HepG2 (cell line): ENCODE results near the gene TAS1R1. TPM values are rescaled to one million over a fixed set of nuclear protein-coding genes. Genes with fewer than 3 reads are reported as not detected.

ENCODE experiments used
- ESRRA ChIP-seq: sonication (generic); formaldehyde crosslinking; IDR thresholded peaks from 2 replicates; pipeline ENCODE4 v1.5.1; 2020; ENCODE audit warnings: mild to moderate bottlenecking, low read depth, missing genetic modification reagents
- GATA4 ChIP-seq: sonication (generic); IDR thresholded peaks from 2 replicates; pipeline ENCODE4 v1.6.1; 2016; ENCODE audit warnings: antibody characterized with exemption, low read depth, borderline replicate concordance
- KDM1A ChIP-seq: IDR thresholded peaks from 2 replicates; pipeline ENCODE4 v1.6.1; 2016; ENCODE audit warnings: missing compliant biosample characterization
- MXI1 ChIP-seq: IDR thresholded peaks from 3 replicates; pipeline ENCODE4 v1.6.1; 2012; ENCODE audit warnings: low read depth, low read length, inconsistent platforms, borderline replicate concordance
- SIX4 ChIP-seq: sonication (generic); formaldehyde crosslinking; IDR thresholded peaks from 2 replicates; pipeline ENCODE4 v1.4.0; 2020; ENCODE audit warnings: missing genetic modification reagents
- SP1 ChIP-seq, 2 experiments: fragments of 450-650 bp in 1 of 2; sonication (generic) in 1 of 2; formaldehyde crosslinking in 1 of 2; IDR thresholded peaks; 2 replicates each; pipeline versions ENCODE4 v1.4.0 to v1.6.1; 2016 to 2020; ENCODE audit warnings: missing genetic modification reagents in 1 of 2
- ZFP90 ChIP-seq: sonication (generic); formaldehyde crosslinking; IDR thresholded peaks from 2 replicates; pipeline ENCODE4 v1.8.0; 2022; ENCODE audit warnings: missing genetic modification reagents, mild to moderate bottlenecking, inconsistent platforms, borderline replicate concordance
- ZNF12 ChIP-seq: sonication (generic); formaldehyde crosslinking; IDR thresholded peaks from 2 replicates; pipeline ENCODE4 v1.5.0; 2020; ENCODE audit warnings: missing genetic modification reagents
- ZNF232 ChIP-seq: sonication (generic); formaldehyde crosslinking; IDR thresholded peaks from 2 replicates; pipeline ENCODE4 v1.4.0; 2020; ENCODE audit warnings: missing genetic modification reagents, borderline replicate concordance
- ZNF30 ChIP-seq: sonication (generic); formaldehyde crosslinking; IDR thresholded peaks from 2 replicates; pipeline ENCODE4 v1.5.0; 2020; ENCODE audit warnings: mild to moderate bottlenecking, missing genetic modification reagents
- ZNF468 ChIP-seq: sonication (generic); formaldehyde crosslinking; IDR thresholded peaks from 2 replicates; pipeline ENCODE4 v1.8.0; 2022; ENCODE audit warnings: mild to moderate bottlenecking, moderate library complexity, missing genetic modification reagents
- ZNF577 ChIP-seq: sonication (generic); formaldehyde crosslinking; IDR thresholded peaks from 2 replicates; pipeline ENCODE4 v1.4.0; 2020; ENCODE audit warnings: mild to moderate bottlenecking, low read depth, missing genetic modification reagents, borderline replicate concordance
- ZNF598 ChIP-seq: sonication (generic); formaldehyde crosslinking; IDR thresholded peaks from 2 replicates; pipeline ENCODE4 v1.5.1; 2020; ENCODE audit warnings: mild to moderate bottlenecking, missing genetic modification reagents, borderline replicate concordance
- ZNF720 ChIP-seq: sonication (generic); formaldehyde crosslinking; IDR thresholded peaks from 2 replicates; pipeline ENCODE4 v1.4.0; 2020; ENCODE audit warnings: missing genetic modification reagents
- ZNF775 ChIP-seq: sonication (generic); formaldehyde crosslinking; IDR thresholded peaks from 2 replicates; pipeline ENCODE4 v1.4.0; 2020; ENCODE audit warnings: missing genetic modification reagents, mild to moderate bottlenecking, moderate library complexity, borderline replicate concordance
- ZSCAN25 ChIP-seq: sonication (generic); formaldehyde crosslinking; IDR thresholded peaks from 2 replicates; pipeline ENCODE4 v1.8.0; 2022; ENCODE audit warnings: mild to moderate bottlenecking, missing genetic modification reagents
- polyA plus RNA-seq, 8 experiments: library from polyadenylated mRNA; depleted of rRNA in 3 of 8; stranded (reverse) in 7 of 8; unstranded in 1 of 8; fragments of >200 nt; fragmentation: Illumina TruSeq in 4 of 8; extraction: Trizol in 4 of 8; gene quantifications; 2 replicates each; pipeline versions ENCODE4 v1.2.1 to v1.2.3, GENCODE V29; 2011 to 2016; ENCODE audit warnings: low read depth in 4 of 8, missing spikeins in 1 of 8, mixed read lengths in 1 of 8; ENCODE audit not compliant: insufficient read depth in 1 of 8
- total RNA-seq, 5 experiments: library from RNA; depleted of rRNA; stranded (reverse); fragments of >200 nt; fragmentation: Illumina TruSeq; extraction: Trizol; gene quantifications; 2 replicates each; pipeline ENCODE4 v1.2.3, GENCODE V29; 2016; ENCODE audit warnings: low read depth in 1 of 5
- TF ChIP-seq, protein P1 (sequence below): sonication (generic); formaldehyde crosslinking; IDR thresholded peaks from 2 replicates; pipeline ENCODE4 v1.4.0; 2020; ENCODE audit warnings: mild to moderate bottlenecking, low read depth, missing genetic modification reagents
- TF ChIP-seq, protein P2 (sequence below): sonication (generic); IDR thresholded peaks from 2 replicates; pipeline ENCODE4 v1.6.1; 2016; ENCODE audit warnings: low read depth, borderline replicate concordance
- TF ChIP-seq, protein P3 (sequence below): sonication (generic); formaldehyde crosslinking; IDR thresholded peaks from 2 replicates; pipeline ENCODE4 v1.4.0; 2020; ENCODE audit warnings: missing genetic modification reagents
- TF ChIP-seq, protein P4 (sequence below): sonication (generic); formaldehyde crosslinking; IDR thresholded peaks from 2 replicates; pipeline ENCODE4 v1.4.0; 2020; ENCODE audit warnings: missing genetic modification reagents, borderline replicate concordance

TAS1R1 gene
- total and polyA plus RNA-seq, 2 of the 13 experiments (the other 11 are each of a cell fraction or from before 2014, with no cell fraction given): 1.4 to 1.6 TPM

DNA sequence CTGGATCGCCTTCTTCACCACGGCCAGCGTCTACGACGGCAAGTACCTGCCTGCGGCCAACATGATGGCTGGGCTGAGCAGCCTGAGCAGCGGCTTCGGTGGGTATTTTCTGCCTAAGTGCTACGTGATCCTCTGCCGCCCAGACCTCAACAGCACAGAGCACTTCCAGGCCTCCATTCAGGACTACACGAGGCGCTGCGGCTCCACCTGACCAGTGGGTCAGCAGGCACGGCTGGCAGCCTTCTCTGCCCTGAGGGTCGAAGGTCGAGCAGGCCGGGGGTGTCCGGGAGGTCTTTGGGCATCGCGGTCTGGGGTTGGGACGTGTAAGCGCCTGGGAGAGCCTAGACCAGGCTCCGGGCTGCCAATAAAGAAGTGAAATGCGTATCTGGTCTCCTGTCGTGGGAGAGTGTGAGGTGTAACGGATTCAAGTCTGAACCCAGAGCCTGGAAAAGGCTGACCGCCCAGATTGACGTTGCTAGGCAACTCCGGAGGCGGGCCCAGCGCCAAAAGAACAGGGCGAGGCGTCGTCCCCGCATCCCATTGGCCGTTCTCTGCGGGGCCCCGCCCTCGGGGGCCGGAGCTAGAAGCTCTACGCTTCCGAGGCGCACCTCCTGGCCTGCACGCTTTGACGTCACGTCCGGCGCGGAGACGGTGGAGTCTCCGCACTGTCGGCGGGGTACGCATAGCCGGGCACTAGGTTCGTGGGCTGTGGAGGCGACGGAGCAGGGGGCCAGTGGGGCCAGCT, 24.4 kb downstream of the TAS1R1 start, which contains the start of gene ZBTB48 (continued):
- TF ChIP-seq, protein P1, sequence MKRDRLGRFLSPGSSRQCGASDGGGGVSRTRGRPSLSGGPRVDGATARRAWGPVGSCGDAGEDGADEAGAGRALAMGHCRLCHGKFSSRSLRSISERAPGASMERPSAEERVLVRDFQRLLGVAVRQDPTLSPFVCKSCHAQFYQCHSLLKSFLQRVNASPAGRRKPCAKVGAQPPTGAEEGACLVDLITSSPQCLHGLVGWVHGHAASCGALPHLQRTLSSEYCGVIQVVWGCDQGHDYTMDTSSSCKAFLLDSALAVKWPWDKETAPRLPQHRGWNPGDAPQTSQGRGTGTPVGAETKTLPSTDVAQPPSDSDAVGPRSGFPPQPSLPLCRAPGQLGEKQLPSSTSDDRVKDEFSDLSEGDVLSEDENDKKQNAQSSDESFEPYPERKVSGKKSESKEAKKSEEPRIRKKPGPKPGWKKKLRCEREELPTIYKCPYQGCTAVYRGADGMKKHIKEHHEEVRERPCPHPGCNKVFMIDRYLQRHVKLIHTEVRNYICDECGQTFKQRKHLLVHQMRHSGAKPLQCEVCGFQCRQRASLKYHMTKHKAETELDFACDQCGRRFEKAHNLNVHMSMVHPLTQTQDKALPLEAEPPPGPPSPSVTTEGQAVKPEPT: no peak
- TF ChIP-seq KDM1A (CRISPR knock-in tag) (no peak), ESRRA (CRISPR knock-in tag) (peak; percentile 27; the same call in 1 of the 2 replicates), ZFP90 (CRISPR knock-in tag) (0 out of 2 replicates have a peak, but pooled peaks have one; percentile 16), ZNF232 (CRISPR knock-in tag) (peak; percentile 45; the same call in 1 of the 2 replicates), MXI1 (peak; percentile 36; the same call in 1 of the 3 replicates), GATA4 (no peak), SP1 (IDR thresholded peaks at IDR 0.05) (no peak), SP1 (CRISPR knock-in tag; IDR thresholded peaks at IDR 0.05) (peak; percentile 43), ZNF577 (CRISPR knock-in tag) (no peak), ZNF598 (CRISPR knock-in tag) (0 out of 2 replicates have a peak, but pooled peaks have one; percentile 64), ZNF720 (CRISPR knock-in tag) (no peak), ZNF468 (no peak), ZNF30 (CRISPR knock-in tag) (no peak), ZNF12 (peak; percentile 77), ZSCAN25 (CRISPR knock-in tag) (no peak), ZNF775 (CRISPR knock-in tag) (no peak), SIX4 (CRISPR knock-in tag) (no peak)
- TF ChIP-seq, protein P2, sequence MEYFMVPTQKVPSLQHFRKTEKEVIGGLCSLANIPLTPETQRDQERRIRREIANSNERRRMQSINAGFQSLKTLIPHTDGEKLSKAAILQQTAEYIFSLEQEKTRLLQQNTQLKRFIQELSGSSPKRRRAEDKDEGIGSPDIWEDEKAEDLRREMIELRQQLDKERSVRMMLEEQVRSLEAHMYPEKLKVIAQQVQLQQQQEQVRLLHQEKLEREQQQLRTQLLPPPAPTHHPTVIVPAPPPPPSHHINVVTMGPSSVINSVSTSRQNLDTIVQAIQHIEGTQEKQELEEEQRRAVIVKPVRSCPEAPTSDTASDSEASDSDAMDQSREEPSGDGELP: peak; percentile 27; the same call in 1 of the 2 replicates
- TF ChIP-seq, protein P3, sequence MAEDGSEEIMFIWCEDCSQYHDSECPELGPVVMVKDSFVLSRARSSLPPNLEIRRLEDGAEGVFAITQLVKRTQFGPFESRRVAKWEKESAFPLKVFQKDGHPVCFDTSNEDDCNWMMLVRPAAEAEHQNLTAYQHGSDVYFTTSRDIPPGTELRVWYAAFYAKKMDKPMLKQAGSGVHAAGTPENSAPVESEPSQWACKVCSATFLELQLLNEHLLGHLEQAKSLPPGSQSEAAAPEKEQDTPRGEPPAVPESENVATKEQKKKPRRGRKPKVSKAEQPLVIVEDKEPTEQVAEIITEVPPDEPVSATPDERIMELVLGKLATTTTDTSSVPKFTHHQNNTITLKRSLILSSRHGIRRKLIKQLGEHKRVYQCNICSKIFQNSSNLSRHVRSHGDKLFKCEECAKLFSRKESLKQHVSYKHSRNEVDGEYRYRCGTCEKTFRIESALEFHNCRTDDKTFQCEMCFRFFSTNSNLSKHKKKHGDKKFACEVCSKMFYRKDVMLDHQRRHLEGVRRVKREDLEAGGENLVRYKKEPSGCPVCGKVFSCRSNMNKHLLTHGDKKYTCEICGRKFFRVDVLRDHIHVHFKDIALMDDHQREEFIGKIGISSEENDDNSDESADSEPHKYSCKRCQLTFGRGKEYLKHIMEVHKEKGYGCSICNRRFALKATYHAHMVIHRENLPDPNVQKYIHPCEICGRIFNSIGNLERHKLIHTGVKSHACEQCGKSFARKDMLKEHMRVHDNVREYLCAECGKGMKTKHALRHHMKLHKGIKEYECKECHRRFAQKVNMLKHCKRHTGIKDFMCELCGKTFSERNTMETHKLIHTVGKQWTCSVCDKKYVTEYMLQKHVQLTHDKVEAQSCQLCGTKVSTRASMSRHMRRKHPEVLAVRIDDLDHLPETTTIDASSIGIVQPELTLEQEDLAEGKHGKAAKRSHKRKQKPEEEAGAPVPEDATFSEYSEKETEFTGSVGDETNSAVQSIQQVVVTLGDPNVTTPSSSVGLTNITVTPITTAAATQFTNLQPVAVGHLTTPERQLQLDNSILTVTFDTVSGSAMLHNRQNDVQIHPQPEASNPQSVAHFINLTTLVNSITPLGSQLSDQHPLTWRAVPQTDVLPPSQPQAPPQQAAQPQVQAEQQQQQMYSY (CRISPR knock-in tag): no peak
- TF ChIP-seq, protein P4, sequence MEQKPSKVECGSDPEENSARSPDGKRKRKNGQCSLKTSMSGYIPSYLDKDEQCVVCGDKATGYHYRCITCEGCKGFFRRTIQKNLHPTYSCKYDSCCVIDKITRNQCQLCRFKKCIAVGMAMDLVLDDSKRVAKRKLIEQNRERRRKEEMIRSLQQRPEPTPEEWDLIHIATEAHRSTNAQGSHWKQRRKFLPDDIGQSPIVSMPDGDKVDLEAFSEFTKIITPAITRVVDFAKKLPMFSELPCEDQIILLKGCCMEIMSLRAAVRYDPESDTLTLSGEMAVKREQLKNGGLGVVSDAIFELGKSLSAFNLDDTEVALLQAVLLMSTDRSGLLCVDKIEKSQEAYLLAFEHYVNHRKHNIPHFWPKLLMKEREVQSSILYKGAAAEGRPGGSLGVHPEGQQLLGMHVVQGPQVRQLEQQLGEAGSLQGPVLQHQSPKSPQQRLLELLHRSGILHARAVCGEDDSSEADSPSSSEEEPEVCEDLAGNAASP (CRISPR knock-in tag): no peak
